Neural progenitor cell (in vitro differentiated cells): Measurements from ENCODE around the gene NDUFB4. TPM values are rescaled to one million over a fixed set of nuclear protein-coding genes. Genes with fewer than 3 reads are reported as not detected.

Source experiments
- DNase-seq: peaks from one replicate; pipeline ENCODE4 v3.0.0-alpha.2; 2016; ENCODE audit warnings: low spot score
- H2AFZ ChIP-seq: fragments of 200-600 bp; sonication (generic); replicated peaks from 2 replicates; pipeline ENCODE4 v1.6.1; 2016; ENCODE audit warnings: antibody characterized with exemption
- H3F3A ChIP-seq: fragments of 200-600 bp; sonication (generic); 2 replicates; pipeline ENCODE4 v1.6.1; 2016; ENCODE audit warnings: antibody characterized with exemption, low read depth
- H3K27ac ChIP-seq: fragments of 200-600 bp; sonication (generic); 2 replicates; pipeline ENCODE4 v1.5.1; 2016; ENCODE audit warnings: mild to moderate bottlenecking
- H3K27me3 ChIP-seq: fragments of 200-600 bp; sonication (generic); 2 replicates; pipeline ENCODE4 v1.6.1; 2016; ENCODE audit warnings: mild to moderate bottlenecking, moderate library complexity
- H3K36me3 ChIP-seq: fragments of 200-600 bp; sonication (generic); 2 replicates; pipeline ENCODE4 v1.5.1; 2016
- H3K4me1 ChIP-seq: fragments of 200-600 bp; sonication (generic); 2 replicates; pipeline ENCODE4 v1.6.1; 2016; ENCODE audit warnings: mixed run types
- H3K4me2 ChIP-seq: fragments of 200-600 bp; sonication (generic); 2 replicates; pipeline ENCODE4 v1.6.1; 2016
- H3K4me3 ChIP-seq: fragments of 200-600 bp; sonication (generic); 2 replicates; pipeline ENCODE4 v1.5.1; 2016
- H3K79me2 ChIP-seq: fragments of 200-600 bp; sonication (generic); 2 replicates; pipeline ENCODE4 v1.6.1; 2016; ENCODE audit warnings: low read depth
- H3K9ac ChIP-seq: fragments of 200-600 bp; sonication (generic); 2 replicates; pipeline ENCODE4 v1.6.1; 2016
- H3K9me3 ChIP-seq: fragments of 200-600 bp; sonication (generic); 2 replicates; pipeline ENCODE4 v1.5.1; 2016; ENCODE audit warnings: low read depth
- H4K20me1 ChIP-seq: fragments of 200-600 bp; sonication (generic); 2 replicates; pipeline ENCODE4 v1.6.1; 2016; ENCODE audit warnings: low read depth
- H3K27ac Mint-ChIP-seq: 3 replicates; pipeline ENCODE4 v1.8.0; 2021; ENCODE audit warnings: mixed read lengths
- H3K27me3 Mint-ChIP-seq: 2 replicates; pipeline ENCODE4 v1.8.0; 2022; ENCODE audit warnings: low read depth, mild to moderate bottlenecking, inconsistent platforms, moderate library complexity, mixed read lengths; ENCODE audit not compliant: insufficient read depth
- H3K36me3 Mint-ChIP-seq: 3 replicates; pipeline ENCODE4 v1.8.0; 2021; ENCODE audit warnings: mixed read lengths
- H3K4me1 Mint-ChIP-seq: 3 replicates; pipeline ENCODE4 v1.8.0; 2021; ENCODE audit warnings: mixed read lengths
- H3K4me3 Mint-ChIP-seq: 3 replicates; pipeline ENCODE4 v1.8.0; 2021; ENCODE audit warnings: mild to moderate bottlenecking, moderate library complexity, mixed read lengths
- H3K9me3 Mint-ChIP-seq: 3 replicates; pipeline ENCODE4 v1.8.0; 2020; ENCODE audit warnings: mixed read lengths
- EZH2 ChIP-seq: fragments of 200-600 bp; sonication (generic); IDR thresholded peaks from 2 replicates; pipeline ENCODE4 v1.6.1; 2017; ENCODE audit warnings: antibody characterized with exemption, mild to moderate bottlenecking, moderate library complexity
- EZH2phosphoT487 ChIP-seq: fragments of 200-600 bp; sonication (generic); IDR thresholded peaks from 2 replicates; pipeline ENCODE4 v1.6.1; 2017; ENCODE audit warnings: antibody characterized with exemption
- total RNA-seq: library from RNA; depleted of rRNA; stranded (reverse); fragments of >200 nt; gene quantifications from 2 replicates; pipeline ENCODE4 v1.2.3, GENCODE V29; 2015; ENCODE audit warnings: low replicate concordance
- TF ChIP-seq, protein P1 (sequence below): fragments of 200-600 bp; sonication (generic); IDR thresholded peaks from 2 replicates; pipeline ENCODE4 v1.5.1; 2017; ENCODE audit warnings: antibody characterized with exemption, mild to moderate bottlenecking

NDUFB4 gene
- total RNA-seq, 1 donor from 2014 or later = 132 TPM

DNA sequence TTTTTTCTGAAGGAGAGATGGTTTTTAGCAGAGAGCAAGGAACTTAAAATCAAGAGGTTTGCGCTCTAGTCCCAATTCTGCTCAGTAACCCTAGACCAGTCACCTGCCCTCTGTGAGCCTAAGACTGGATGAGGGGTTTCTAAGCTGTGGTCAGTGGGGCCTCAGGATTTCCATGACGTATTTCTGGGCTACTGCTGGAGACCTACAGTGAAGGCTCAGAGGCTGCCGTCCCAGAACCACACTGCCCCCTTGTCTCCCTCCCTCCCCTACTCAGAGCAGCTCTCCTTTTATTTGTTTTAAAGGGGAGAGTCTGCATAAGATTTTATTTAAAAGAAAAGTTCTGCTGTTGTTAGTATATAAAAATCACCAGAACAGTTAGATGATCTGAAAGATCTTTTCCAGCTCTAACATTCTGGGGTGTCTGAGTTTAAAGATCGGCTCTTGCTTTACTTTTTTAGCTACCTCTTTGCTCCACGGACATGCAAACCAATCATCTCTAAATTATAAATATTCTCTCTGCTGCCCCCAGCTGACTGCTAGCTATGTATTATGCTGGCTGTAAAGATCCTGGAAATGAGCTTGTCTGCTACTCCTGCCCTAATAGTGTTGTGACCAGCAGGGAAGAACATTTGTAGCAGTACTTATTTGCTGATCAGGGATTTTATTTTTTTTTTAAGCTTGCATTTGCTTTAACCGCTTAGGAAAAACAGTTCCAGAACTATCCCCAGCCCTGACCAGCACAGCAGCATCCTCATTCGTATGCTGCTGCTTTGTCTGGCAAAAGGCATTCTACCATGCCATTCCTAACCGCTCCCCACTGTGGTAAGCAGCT lies 28.6 kb upstream of the NDUFB4 start:
- Histone ChIP-seq H3K27ac (peak overlapping the region; percentile 9), H2AFZ (peak overlapping the region; percentile 97), H3F3A (peaks cover 21% of the 10 kb centered on the region), H3K4me2 (peak overlapping the region; percentile 54), H3K27me3 (no peaks in the 10 kb centered on the region), H3K4me3 (no peak overlapping the region), H3K4me1 (peaks cover 24% of the 10 kb centered on the region), H3K36me3 (no peaks in the 10 kb centered on the region), H3K79me2 (no peaks in the 10 kb centered on the region), H3K9ac (no peak overlapping the region), H4K20me1 (no peaks in the 10 kb centered on the region), H3K9me3 (no peaks in the 10 kb centered on the region)
- Mint-ChIP-seq H3K4me1 (peaks cover 38% of the 10 kb centered on the region), H3K36me3 (no peaks in the 10 kb centered on the region), H3K27ac (peak overlapping the region; percentile 95), H3K4me3 (peak overlapping the region; percentile 75), H3K9me3 (peaks cover 8% of the 10 kb centered on the region), H3K27me3 (peaks cover 2% of the 10 kb centered on the region)
- TF ChIP-seq, protein P1, sequence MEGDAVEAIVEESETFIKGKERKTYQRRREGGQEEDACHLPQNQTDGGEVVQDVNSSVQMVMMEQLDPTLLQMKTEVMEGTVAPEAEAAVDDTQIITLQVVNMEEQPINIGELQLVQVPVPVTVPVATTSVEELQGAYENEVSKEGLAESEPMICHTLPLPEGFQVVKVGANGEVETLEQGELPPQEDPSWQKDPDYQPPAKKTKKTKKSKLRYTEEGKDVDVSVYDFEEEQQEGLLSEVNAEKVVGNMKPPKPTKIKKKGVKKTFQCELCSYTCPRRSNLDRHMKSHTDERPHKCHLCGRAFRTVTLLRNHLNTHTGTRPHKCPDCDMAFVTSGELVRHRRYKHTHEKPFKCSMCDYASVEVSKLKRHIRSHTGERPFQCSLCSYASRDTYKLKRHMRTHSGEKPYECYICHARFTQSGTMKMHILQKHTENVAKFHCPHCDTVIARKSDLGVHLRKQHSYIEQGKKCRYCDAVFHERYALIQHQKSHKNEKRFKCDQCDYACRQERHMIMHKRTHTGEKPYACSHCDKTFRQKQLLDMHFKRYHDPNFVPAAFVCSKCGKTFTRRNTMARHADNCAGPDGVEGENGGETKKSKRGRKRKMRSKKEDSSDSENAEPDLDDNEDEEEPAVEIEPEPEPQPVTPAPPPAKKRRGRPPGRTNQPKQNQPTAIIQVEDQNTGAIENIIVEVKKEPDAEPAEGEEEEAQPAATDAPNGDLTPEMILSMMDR = peak; percentile 49
- no peak for TF ChIP-seq EZH2
- peak; percentile 45 for DNase-seq

DNA sequence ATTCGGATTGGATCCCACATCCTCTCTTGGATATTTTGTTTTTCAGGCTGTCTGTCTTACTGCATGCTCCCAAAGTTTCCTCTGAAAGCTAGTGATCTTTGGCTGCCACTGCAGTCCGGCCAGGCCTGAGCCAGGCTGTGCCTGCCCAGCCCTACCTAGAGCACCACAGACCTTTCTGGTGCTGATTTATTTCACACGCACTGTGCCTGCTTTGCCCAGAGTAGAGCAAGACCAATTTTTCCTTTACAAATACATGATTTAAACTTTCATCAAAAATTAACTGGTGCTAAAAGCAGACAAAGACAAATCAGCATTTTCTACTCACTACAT lies 28.0 kb upstream of the NDUFB4 start:
- H3K36me3 Mint-ChIP-seq = no peaks in the 10 kb centered on the region
- Histone ChIP-seq H3K4me2 (peak overlapping the region; percentile 54), H3K9ac (no peak overlapping the region), H3K9me3 (no peaks in the 10 kb centered on the region), H3F3A (peaks cover 21% of the 10 kb centered on the region), H3K79me2 (no peaks in the 10 kb centered on the region), H4K20me1 (no peaks in the 10 kb centered on the region), H3K4me1 (peaks cover 24% of the 10 kb centered on the region), H3K36me3 (no peaks in the 10 kb centered on the region), H3K27ac (peak overlapping the region; percentile 9), H2AFZ (peak overlapping the region; percentile 97), H3K27me3 (no peaks in the 10 kb centered on the region), H3K4me3 (no peak overlapping the region)
- TF ChIP-seq EZH2 = no peak
- TF ChIP-seq EZH2phosphoT487 = no peak
- TF ChIP-seq, protein P1 = no peak
- no peak for DNase-seq
- peak overlapping the region; percentile 38 for H3K4me3 Mint-ChIP-seq
- H3K4me1 Mint-ChIP-seq = peaks cover 38% of the 10 kb centered on the region
- peak overlapping the region; percentile 95 for H3K27ac Mint-ChIP-seq
- peaks cover 11% of the 10 kb centered on the region for H3K9me3 Mint-ChIP-seq
- peaks cover 4% of the 10 kb centered on the region for H3K27me3 Mint-ChIP-seq

DNA sequence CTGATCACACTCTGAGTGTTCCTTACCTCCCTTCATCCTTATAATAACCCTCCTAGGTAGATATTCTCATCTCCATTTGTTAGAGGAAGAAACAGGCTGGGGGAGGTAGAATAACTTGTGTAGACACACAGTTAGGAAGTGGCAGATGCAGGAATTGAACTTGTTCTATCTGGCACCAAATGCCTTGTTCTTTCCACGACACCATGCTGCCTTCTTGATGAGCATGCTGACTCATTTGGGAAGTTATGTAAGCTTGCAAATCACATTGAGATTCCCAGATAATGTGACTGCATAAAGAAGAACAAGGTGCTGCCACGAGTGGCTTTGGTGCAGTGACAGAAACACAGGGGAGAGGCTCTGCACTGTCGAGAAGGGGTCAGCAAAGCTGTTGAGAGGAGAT lies 27.5 kb upstream of the NDUFB4 start:
- H3K4me1 Mint-ChIP-seq = peaks cover 38% of the 10 kb centered on the region
- H3K36me3 ChIP-seq = no peaks in the 10 kb centered on the region
- H2AFZ ChIP-seq = peak overlapping the region; percentile 97
- no peaks in the 10 kb centered on the region for H3K9me3 ChIP-seq
- no peak overlapping the region for H3K4me3 ChIP-seq
- H3K79me2 ChIP-seq = no peaks in the 10 kb centered on the region
- H3F3A ChIP-seq = peaks cover 21% of the 10 kb centered on the region
- H3K4me1 ChIP-seq = peaks cover 24% of the 10 kb centered on the region
- H3K4me3 Mint-ChIP-seq = no peak overlapping the region
- no peaks in the 10 kb centered on the region for H3K36me3 Mint-ChIP-seq
- peaks cover 13% of the 10 kb centered on the region for H3K9me3 Mint-ChIP-seq
- H3K27me3 ChIP-seq = no peaks in the 10 kb centered on the region
- no peak for DNase-seq
- TF ChIP-seq, protein P1 = no peak
- TF ChIP-seq EZH2phosphoT487 (no peak), EZH2 (no peak)
- H3K4me2 ChIP-seq = no peak overlapping the region
- H3K27ac Mint-ChIP-seq = peak overlapping the region; percentile 95
- no peak overlapping the region for H3K9ac ChIP-seq
- H3K27me3 Mint-ChIP-seq = peaks cover 4% of the 10 kb centered on the region
- H3K27ac ChIP-seq = no peak overlapping the region
- H4K20me1 ChIP-seq = no peaks in the 10 kb centered on the region
